H7 (cell line): ENCODE results near the gene TFEB. TPM values are rescaled to one million over a fixed set of nuclear protein-coding genes. Genes with fewer than 3 reads are reported as not detected.

Experiments
- DNase-seq: peaks from one replicate; pipeline ENCODE4 v3.0.0; 2012
- H3K27me3 ChIP-seq: 2 replicates; pipeline ENCODE4 v1.6.0; 2011; ENCODE audit warnings: mild to moderate bottlenecking, low read length; ENCODE audit not compliant: control insufficient read depth, insufficient read depth
- H3K36me3 ChIP-seq: replicated peaks from 2 replicates; pipeline ENCODE4 v1.5.1; 2011; ENCODE audit warnings: low read length; ENCODE audit not compliant: control insufficient read depth, insufficient read depth
- H3K4me3 ChIP-seq: 2 replicates; pipeline ENCODE4 v1.5.1; 2011; ENCODE audit warnings: low read depth, mild to moderate bottlenecking, control low read depth, low read length, moderate library complexity; ENCODE audit not compliant: insufficient read depth
- total RNA-seq: library from RNA; depleted of rRNA; stranded (reverse); fragments of >200 nt; shearing (Covaris generic); gene quantifications from 2 replicates; pipeline ENCODE4 v1.2.3, GENCODE V29; 2014

TFEB gene
- total RNA-seq, 1 experiment from 2014 or later, result 1.4 TPM

- DNase-seq, result no peak
- Histone ChIP-seq H3K36me3 (no peaks in the 10 kb centered on the region), H3K27me3 (peaks cover 19% of the 10 kb centered on the region), H3K4me3 (no peak overlapping the region; the same call in 1 of the 2 replicates)
Measured at GRCh38 chr6:41736186-41736733, 852 bp upstream of the TFEB start.

GRCh38 chr6:41734666-41735426 is 562 bp downstream of the TFEB start:
- no peaks in the 10 kb centered on the region for H3K36me3 ChIP-seq
- H3K27me3 ChIP-seq, result peaks cover 21% of the 10 kb centered on the region
- peak overlapping the region; percentile 52 for H3K4me3 ChIP-seq
- peak; percentile 93 for DNase-seq

GRCh38 chr6:41733707-41734665 is 1.4 kb downstream of the TFEB start:
- H3K4me3 ChIP-seq, result peak overlapping the region; percentile 52
- DNase-seq, result peak; percentile 97
- no peaks in the 10 kb centered on the region for H3K36me3 ChIP-seq
- H3K27me3 ChIP-seq, result peaks cover 21% of the 10 kb centered on the region

GRCh38 chr6:41733360-41733706 is 2.1 kb downstream of the TFEB start:
- H3K27me3 ChIP-seq, result peaks cover 21% of the 10 kb centered on the region
- peak overlapping the region; percentile 52 for H3K4me3 ChIP-seq
- DNase-seq, result peak; percentile 64
- H3K36me3 ChIP-seq, result no peaks in the 10 kb centered on the region

- peak; percentile 77 for DNase-seq
Measured at GRCh38 chr6:41732591-41733359, 2.6 kb downstream of the TFEB start.

GRCh38 chr6:41732149-41732548 is 3.3 kb downstream of the TFEB start:
- Histone ChIP-seq H3K27me3 (peaks cover 21% of the 10 kb centered on the region), H3K4me3 (no peak overlapping the region), H3K36me3 (no peaks in the 10 kb centered on the region)
- no peak for DNase-seq

More at GRCh38 chr6:41732591-41733359, 2.6 kb downstream of the TFEB start:
- no peak overlapping the region for H3K4me3 ChIP-seq
- no peaks in the 10 kb centered on the region for H3K36me3 ChIP-seq
- peaks cover 21% of the 10 kb centered on the region for H3K27me3 ChIP-seq

GRCh38 chr6:41731561-41732086 is 3.8 kb downstream of the TFEB start:
- Histone ChIP-seq H3K36me3 (no peaks in the 10 kb centered on the region), H3K4me3 (no peak overlapping the region), H3K27me3 (peaks cover 21% of the 10 kb centered on the region)
- DNase-seq, result no peak

- no peak for DNase-seq
- no peak overlapping the region for H3K4me3 ChIP-seq
- H3K27me3 ChIP-seq, result peaks cover 21% of the 10 kb centered on the region
- no peaks in the 10 kb centered on the region for H3K36me3 ChIP-seq
Measured at GRCh38 chr6:41730531-41731436, 4.6 kb downstream of the TFEB start.

- peaks cover 17% of the 10 kb centered on the region for H3K27me3 ChIP-seq
- H3K36me3 ChIP-seq, result no peaks in the 10 kb centered on the region
- no peak overlapping the region for H3K4me3 ChIP-seq
- no peak for DNase-seq
Measured at GRCh38 chr6:41729624-41730023, 5.8 kb downstream of the TFEB start.

- Histone ChIP-seq H3K27me3 (peaks cover 17% of the 10 kb centered on the region), H3K4me3 (no peak overlapping the region), H3K36me3 (no peaks in the 10 kb centered on the region)
- no peak for DNase-seq
Measured at GRCh38 chr6:41728954-41729353, 6.5 kb downstream of the TFEB start.

GRCh38 chr6:41728073-41728936 is 7.1 kb downstream of the TFEB start:
- Histone ChIP-seq H3K36me3 (no peaks in the 10 kb centered on the region), H3K27me3 (peaks cover 11% of the 10 kb centered on the region), H3K4me3 (no peak overlapping the region)
- no peak for DNase-seq

GRCh38 chr6:41727705-41728072 is 7.7 kb downstream of the TFEB start:
- Histone ChIP-seq H3K27me3 (peaks cover 5% of the 10 kb centered on the region), H3K36me3 (no peaks in the 10 kb centered on the region), H3K4me3 (no peak overlapping the region)
- no peak for DNase-seq
